ENCODE results near the gene SLC16A12.
A peak's percentile ranks its signal among the peaks of the same experiment; 100 is the strongest.

The SLC16A12 gene

GRCh38 chr10:89535171-89536012, at the start of gene SLC16A12:
TSS of gene SLC16A12 (minus strand) at chr10:89535594. CDS start at chr10:89462578, 73,016 bp downstream.
- no peak for TF ChIP-seq POLR2A (IDR thresholded peaks at IDR 0.05; ENCODE audit: low read depth, low read length)
- DNase-seq (ENCODE audit: insufficient read length, low spot score) (no peak), FAIRE-seq (no peak)

GRCh38 chr10:89582022-89582421, 46.6 kb upstream of the SLC16A12 start:
- TF ChIP-seq POLR2A (IDR thresholded peaks at IDR 0.05; ENCODE audit: low read depth, low read length) = no peak
- DNase-seq (ENCODE audit: insufficient read length, low spot score) = no peak
- peak; percentile 50 for FAIRE-seq

- no peak for TF ChIP-seq POLR2A (IDR thresholded peaks at IDR 0.05; ENCODE audit: low read depth, low read length)
- peak; percentile 74 for FAIRE-seq
- DNase-seq (ENCODE audit: insufficient read length, low spot score) = no peak
These were observed 44.8 kb upstream of the SLC16A12 start for GRCh38 chr10:89580243-89580642.

- FAIRE-seq = peak; percentile 30
- no peak for TF ChIP-seq POLR2A (IDR thresholded peaks at IDR 0.05; ENCODE audit: low read depth, low read length)
These were observed 41.3 kb upstream of the SLC16A12 start for GRCh38 chr10:89576696-89577095.

GRCh38 chr10:89576022-89576421, 40.6 kb upstream of the SLC16A12 start:
- DNase-seq (ENCODE audit: insufficient read length, low spot score) (no peak), FAIRE-seq (peak; percentile 80)
- no peak for TF ChIP-seq POLR2A (IDR thresholded peaks at IDR 0.05; ENCODE audit: low read depth, low read length)

More at GRCh38 chr10:89576696-89577095, 41.3 kb upstream of the SLC16A12 start:
- no peak for DNase-seq (ENCODE audit: insufficient read length, low spot score)

GRCh38 chr10:89575031-89575430, 39.6 kb upstream of the SLC16A12 start:
- DNase-seq (ENCODE audit: insufficient read length, low spot score) (no peak), FAIRE-seq (peak; percentile 75)
- no peak for TF ChIP-seq POLR2A (IDR thresholded peaks at IDR 0.05; ENCODE audit: low read depth, low read length)

- TF ChIP-seq POLR2A (IDR thresholded peaks at IDR 0.05; ENCODE audit: low read depth, low read length) = no peak
- FAIRE-seq (peak; percentile 67), DNase-seq (ENCODE audit: insufficient read length, low spot score) (no peak)
These were observed 39.0 kb upstream of the SLC16A12 start for GRCh38 chr10:89574368-89574767.

GRCh38 chr10:89567576-89568245, 32.3 kb upstream of the SLC16A12 start:
- DNase-seq (ENCODE audit: insufficient read length, low spot score) = no peak
- no peak for TF ChIP-seq POLR2A (IDR thresholded peaks at IDR 0.05; ENCODE audit: low read depth, low read length)
- FAIRE-seq = peak; percentile 45

GRCh38 chr10:89566992-89567391, 31.6 kb upstream of the SLC16A12 start:
- no peak for TF ChIP-seq POLR2A (IDR thresholded peaks at IDR 0.05; ENCODE audit: low read depth, low read length)
- DNase-seq (ENCODE audit: insufficient read length, low spot score) = no peak
- FAIRE-seq = peak; percentile 11

- no peak for DNase-seq (ENCODE audit: insufficient read length, low spot score)
- TF ChIP-seq POLR2A (IDR thresholded peaks at IDR 0.05; ENCODE audit: low read depth, low read length) = no peak
- FAIRE-seq = no peak
These were observed 30.9 kb upstream of the SLC16A12 start for GRCh38 chr10:89566095-89566950.

GRCh38 chr10:89565180-89565579, 29.8 kb upstream of the SLC16A12 start:
- FAIRE-seq (no peak), DNase-seq (ENCODE audit: insufficient read length, low spot score) (no peak)
- TF ChIP-seq POLR2A (IDR thresholded peaks at IDR 0.05; ENCODE audit: low read depth, low read length) = no peak

- no peak for TF ChIP-seq POLR2A (IDR thresholded peaks at IDR 0.05; ENCODE audit: low read depth, low read length)
- FAIRE-seq = peak; percentile 95
- peak; percentile 21 for DNase-seq (ENCODE audit: insufficient read length, low spot score)
These were observed 28.6 kb upstream of the SLC16A12 start for GRCh38 chr10:89563861-89564478.

- DNase-seq (ENCODE audit: insufficient read length, low spot score) = no peak
- TF ChIP-seq POLR2A (IDR thresholded peaks at IDR 0.05; ENCODE audit: low read depth, low read length) = no peak
- FAIRE-seq = peak; percentile 71
These were observed 27.9 kb upstream of the SLC16A12 start for GRCh38 chr10:89563311-89563710.
